D721Med (cell line): ENCODE measurements around the gene LPO.

Experiments
- DNase-seq: peaks from one replicate; pipeline ENCODE4 v3.0.0; 2011; ENCODE audit warnings: low spot score; ENCODE audit not compliant: insufficient read length
- FAIRE-seq: peaks from 2 replicates; lab custom pipeline; 2011; peaks lifted over from hg19 to GRCh38; lab: Jason Lieb, UNC
- TF ChIP-seq, protein P1 (sequence below): IDR thresholded peaks from 2 replicates; pipeline ENCODE4 v1.5.1; 2012; ENCODE audit warnings: mild to moderate bottlenecking, control low read depth; ENCODE audit not compliant: insufficient read depth; ENCODE audit errors: missing control alignments

LPO gene

DNA sequence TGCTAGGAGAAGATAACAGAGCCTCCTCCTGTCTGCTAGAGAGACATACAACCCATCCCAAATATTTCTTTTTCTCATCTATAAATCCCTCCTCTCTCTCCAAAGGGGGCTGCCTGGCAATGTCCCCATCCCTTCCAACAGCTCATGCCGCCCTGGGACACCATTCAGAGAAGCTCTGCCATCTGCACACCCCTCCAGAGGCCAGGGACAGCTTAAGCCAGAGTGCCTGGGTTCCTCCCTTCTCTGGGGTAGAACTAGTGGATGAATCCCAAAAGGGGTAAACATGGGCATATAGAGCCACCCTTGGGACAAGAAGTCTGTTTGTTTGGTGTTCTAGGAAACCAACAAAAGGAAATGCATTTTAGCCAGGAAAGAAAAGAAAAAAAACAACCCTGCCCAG is 2.6 kb upstream of the LPO start:
- TF ChIP-seq, protein P1, sequence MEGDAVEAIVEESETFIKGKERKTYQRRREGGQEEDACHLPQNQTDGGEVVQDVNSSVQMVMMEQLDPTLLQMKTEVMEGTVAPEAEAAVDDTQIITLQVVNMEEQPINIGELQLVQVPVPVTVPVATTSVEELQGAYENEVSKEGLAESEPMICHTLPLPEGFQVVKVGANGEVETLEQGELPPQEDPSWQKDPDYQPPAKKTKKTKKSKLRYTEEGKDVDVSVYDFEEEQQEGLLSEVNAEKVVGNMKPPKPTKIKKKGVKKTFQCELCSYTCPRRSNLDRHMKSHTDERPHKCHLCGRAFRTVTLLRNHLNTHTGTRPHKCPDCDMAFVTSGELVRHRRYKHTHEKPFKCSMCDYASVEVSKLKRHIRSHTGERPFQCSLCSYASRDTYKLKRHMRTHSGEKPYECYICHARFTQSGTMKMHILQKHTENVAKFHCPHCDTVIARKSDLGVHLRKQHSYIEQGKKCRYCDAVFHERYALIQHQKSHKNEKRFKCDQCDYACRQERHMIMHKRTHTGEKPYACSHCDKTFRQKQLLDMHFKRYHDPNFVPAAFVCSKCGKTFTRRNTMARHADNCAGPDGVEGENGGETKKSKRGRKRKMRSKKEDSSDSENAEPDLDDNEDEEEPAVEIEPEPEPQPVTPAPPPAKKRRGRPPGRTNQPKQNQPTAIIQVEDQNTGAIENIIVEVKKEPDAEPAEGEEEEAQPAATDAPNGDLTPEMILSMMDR = no peak
- DNase-seq (no peak), FAIRE-seq (no peak)

DNA sequence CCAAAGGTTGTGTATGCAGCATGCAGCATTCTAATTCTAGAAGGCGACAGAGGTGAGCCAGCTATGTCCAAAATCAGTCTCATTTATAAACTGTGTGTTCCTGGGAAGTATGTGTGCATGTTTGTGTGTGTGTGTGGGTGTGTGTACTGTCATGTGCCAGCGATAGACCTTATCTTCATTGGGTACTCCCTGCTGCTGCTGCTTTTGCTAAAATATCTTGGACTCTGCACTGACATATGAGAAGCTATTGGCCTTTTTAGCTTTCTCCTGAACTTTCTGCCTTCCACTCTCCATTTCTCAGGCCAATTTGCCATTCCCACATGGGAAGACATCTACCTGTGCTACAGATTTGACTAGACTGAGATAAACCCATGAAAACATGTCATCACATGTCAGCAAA is 2.0 kb upstream of the LPO start:
- TF ChIP-seq, protein P1 = no peak
- FAIRE-seq (no peak), DNase-seq (no peak)

DNA sequence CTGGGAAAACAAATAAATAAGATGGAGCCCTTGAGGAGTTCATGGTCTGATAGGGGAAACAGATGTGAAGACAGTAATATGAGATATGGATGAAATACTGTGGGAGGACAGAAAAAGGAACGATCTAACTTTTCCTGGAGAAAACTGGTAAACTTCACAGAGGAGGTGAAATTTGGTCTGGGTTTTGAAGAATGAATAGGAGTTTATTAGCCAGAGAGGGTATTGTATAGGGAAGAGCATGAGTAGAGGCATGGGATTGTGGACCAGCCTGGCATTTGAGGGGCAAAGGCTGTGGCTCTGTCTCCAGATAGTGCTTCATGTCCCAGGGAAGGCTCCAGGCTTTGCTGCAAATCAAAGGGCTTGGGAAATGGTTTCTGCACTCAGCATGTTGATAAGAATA is 1.6 kb downstream of the LPO start:
- TF ChIP-seq, protein P1 = no peak
- FAIRE-seq (no peak), DNase-seq (no peak)

DNA sequence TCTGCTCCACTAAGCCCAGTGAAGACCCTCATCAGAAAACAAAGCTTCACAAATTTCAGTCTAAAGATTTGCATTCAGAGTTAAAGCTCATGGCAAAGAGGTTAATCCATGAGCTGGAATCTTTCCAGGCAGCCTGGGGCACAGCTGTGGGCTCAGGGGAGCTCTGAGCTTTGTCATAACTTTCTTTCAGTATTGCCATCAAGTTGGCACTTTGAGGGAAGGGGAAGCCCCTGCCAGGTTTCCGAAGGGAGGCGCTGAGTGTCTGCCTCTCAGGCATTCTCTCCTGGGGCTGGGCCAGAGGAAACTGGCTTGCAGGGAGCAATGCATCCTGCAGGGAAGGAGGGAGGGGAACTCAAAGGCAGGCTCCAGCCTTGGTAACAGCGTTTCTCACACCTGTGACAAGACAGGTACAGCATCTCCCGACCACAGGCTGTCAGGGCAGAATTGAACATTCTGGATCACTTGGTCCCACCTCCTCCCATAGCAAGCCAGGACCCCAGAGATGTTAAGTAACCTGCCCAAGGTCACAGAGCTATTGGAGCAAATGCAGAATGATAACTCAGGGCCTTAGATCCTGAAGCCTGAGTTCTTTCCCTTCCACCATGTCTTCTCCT is 3.9 kb downstream of the LPO start:
- TF ChIP-seq, protein P1 = no peak
- no peak for DNase-seq
- no peak for FAIRE-seq

DNA sequence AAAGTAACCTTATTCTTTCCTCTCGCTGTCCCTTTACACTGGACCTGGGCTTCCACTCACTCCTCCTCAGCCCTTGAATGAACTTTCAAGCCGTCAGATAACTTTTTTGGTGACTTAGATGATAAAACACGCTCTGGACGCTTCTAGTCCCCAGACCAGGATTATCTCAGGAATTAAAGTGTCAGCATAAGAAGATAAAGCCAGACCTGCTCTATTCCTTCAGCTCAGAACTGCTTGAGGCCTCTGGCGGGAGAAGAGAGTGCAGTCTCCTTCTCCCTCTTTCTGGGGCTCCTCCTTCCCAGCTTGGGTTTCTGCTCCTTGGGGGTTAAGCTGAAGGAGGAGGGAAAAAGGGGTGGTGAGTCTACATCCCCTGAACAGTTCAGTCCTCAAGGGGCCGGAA is 6.6 kb downstream of the LPO start:
- DNase-seq = peak; percentile 55
- TF ChIP-seq, protein P1 = no peak
- no peak for FAIRE-seq

DNA sequence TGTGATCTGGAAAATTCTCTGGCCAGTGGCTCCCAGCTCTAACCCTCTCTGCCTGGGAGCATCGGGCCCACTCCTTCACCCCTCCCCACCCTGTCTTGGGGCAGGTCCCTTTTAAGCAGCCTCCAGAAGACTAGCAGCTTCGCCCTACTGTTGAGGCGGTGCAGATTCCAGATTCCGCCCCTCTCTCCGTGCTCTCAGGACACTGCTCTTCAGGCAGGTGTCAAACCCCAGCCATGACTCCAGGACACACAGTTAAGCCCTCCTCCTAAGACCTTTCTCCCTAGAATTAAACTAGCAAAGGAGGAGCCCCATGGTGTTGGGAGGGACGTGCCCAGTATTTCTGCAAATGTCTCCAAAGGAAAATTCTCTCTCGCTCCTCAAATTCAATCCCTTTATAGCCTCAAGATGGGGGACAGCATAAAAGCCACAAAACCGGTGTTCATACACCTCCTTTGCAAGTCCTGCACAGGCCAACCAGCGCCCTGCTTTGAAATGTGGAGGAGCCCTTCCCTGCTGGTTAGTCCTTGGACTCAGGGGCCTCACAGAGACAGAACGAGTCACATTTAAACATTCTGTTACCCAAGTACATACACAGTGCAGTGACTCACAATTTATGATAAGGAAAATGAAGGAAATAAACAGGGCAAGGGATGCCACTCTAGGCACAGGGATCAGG is 7.2 kb downstream of the LPO start:
- no peak for DNase-seq
- TF ChIP-seq, protein P1 = no peak

DNA sequence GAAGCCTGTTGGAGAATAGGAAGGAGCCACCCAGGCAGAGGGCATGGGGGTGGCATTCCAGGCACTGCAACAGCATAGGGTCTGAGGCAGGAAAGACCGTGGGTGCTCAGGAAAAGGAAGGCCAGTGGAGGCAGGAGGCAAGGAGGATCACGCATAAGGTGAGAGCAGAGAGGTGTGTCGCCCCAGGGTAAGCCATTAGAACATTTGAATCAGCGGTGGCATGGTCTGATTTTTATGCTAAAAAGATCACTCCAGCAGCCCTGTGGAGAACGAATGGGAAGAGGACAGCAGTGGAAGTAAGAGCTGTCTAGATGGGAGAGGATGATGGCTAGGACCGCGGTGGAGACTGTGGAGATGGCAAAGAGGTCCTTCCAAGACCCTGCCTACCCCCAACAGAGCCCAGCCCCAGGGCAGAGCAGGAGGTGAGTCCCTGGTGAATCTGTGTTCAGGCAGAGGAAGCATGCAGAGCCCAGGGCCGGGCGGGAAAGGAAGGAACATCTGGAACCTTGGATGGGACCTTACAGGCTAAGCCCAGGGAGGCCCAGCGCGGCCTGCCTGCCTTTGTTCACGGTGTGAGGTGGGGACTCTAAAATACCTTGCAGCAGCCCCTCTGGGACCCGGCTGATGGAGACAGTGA is 7.8 kb downstream of the LPO start:
- FAIRE-seq = no peak
- DNase-seq = no peak

More for the DNA sequence above, 7.2 kb downstream of the LPO start:
- no peak for FAIRE-seq

More for the DNA sequence above, 7.8 kb downstream of the LPO start:
- TF ChIP-seq, protein P1 = no peak
